Stomach (tissue), 9 donors: ENCODE data around the gene SARS1. TPM values are rescaled to one million over a fixed set of nuclear protein-coding genes. Genes with fewer than 3 reads are reported as not detected.
A peak's percentile ranks its signal among the peaks of the same experiment; 100 is the strongest.

Experiments used
- DNase-seq, 2 donors: peaks; one replicate each; pipeline versions ENCODE4 v3.0.0 to v3.0.0-alpha.2; 2013 to 2019
- H3K27ac ChIP-seq, 5 donors: fragments of 200-600 bp in 4 of 5; sonication (generic) in 4 of 5; one replicate each; pipeline ENCODE4 v1.5.1; 2013 to 2019; ENCODE audit warnings: mild to moderate bottlenecking in 1 of 5, moderate library complexity in 1 of 5
- H3K27me3 ChIP-seq, 3 donors: fragments of 200-600 bp; sonication (generic); one replicate each; pipeline ENCODE4 v1.5.1; 2017 to 2019; ENCODE audit warnings: mixed run types in 1 of 3
- H3K36me3 ChIP-seq, 4 donors: fragments of 200-600 bp; sonication (generic); 1 replicate in 3 of 4; 2 replicates in 1 of 4; pipeline ENCODE4 v1.5.1; 2016 to 2019
- H3K4me1 ChIP-seq, 4 donors: fragments of 200-600 bp; sonication (generic); one replicate each; pipeline ENCODE4 v1.5.1; 2016 to 2019
- H3K4me3 ChIP-seq, 4 donors: fragments of 200-600 bp; sonication (generic) in 3 of 4; one replicate each; pipeline ENCODE4 v1.5.1; 2016 to 2019; ENCODE audit warnings: mild to moderate bottlenecking in 1 of 4
- H3K9me3 ChIP-seq, 4 donors: fragments of 200-600 bp; sonication (generic); one replicate each; pipeline ENCODE4 v1.5.1; 2016 to 2019
- CTCF ChIP-seq, 7 experiments: fragments of 450-650 bp in 4 of 7; fragments of 200-600 bp in 3 of 7; sonication (generic) in 3 of 7; IDR thresholded peaks; one replicate each; pipeline ENCODE4 v1.5.1; 2016 to 2019; ENCODE audit warnings: antibody characterized with exemption in 7 of 7, control low read depth in 2 of 7, mild to moderate bottlenecking in 1 of 7
- EP300 ChIP-seq: sonication (generic); formaldehyde crosslinking; IDR thresholded peaks from one replicate; pipeline ENCODE4 v1.6.1; 2017; ENCODE audit warnings: antibody characterized with exemption
- POLR2A ChIP-seq, 4 donors: fragments of 450-650 bp; IDR thresholded peaks; one replicate each; pipeline ENCODE4 v1.6.1; 2016; ENCODE audit warnings: antibody characterized with exemption in 4 of 4, control low read depth in 2 of 4, mild to moderate bottlenecking in 1 of 4, moderate library complexity in 1 of 4
- POLR2AphosphoS5 ChIP-seq, 3 donors: sonication (generic); formaldehyde crosslinking; IDR thresholded peaks; one replicate each; pipeline ENCODE4 v1.6.1; 2016; ENCODE audit warnings: antibody characterized with exemption in 3 of 3
- WGBS, 5 donors: extraction: QIAGEN DNeasy Blood & Tissue Kit in 3 of 5; methylation state at CpG; one replicate each; pipeline versions ENCODE4 v1.1.5 to v1.1.7; 2013 to 2018; 5-methylcytosine and 5-hydroxymethylcytosine counted together
- intact Hi-C: fragments of 100-400 bp; cut with DNase I; formaldehyde crosslinking; loops from one replicate; pipeline ENCODE4 v1.15.1; 2023; ENCODE audit warnings: low total_unique reads
- polyA plus RNA-seq, 3 donors: library from polyadenylated mRNA; stranded (reverse); fragments of 200-250 nt; gene quantifications; one replicate each; pipeline ENCODE4 v1.2.3, GENCODE V29; 2013
- total RNA-seq, 5 donors: library from RNA; depleted of rRNA; stranded (reverse); fragments of >200 nt; gene quantifications; one replicate each; pipeline versions ENCODE4 v1.1.0 to v1.2.3, GENCODE V29; 2014 to 2016
- donor health status: healthy with polysubstance abuse.
- donor health status: Bipolar disorder and iron deficiency.
- donor health status: healthy.

The SARS1 gene
- total and polyA plus RNA-seq, 8 donors = 80.8 to 232 (median 110) TPM

GRCh38 chr1:109210058-109210457 lies 3.7 kb upstream of the SARS1 start:
- H3K27ac ChIP-seq = no peak overlapping the region
- no peak for DNase-seq

GRCh38 chr1:109213345-109213823 lies 334 bp upstream of the SARS1 start:
- H3K4me3 ChIP-seq = peak overlapping the region; percentile 80 to 96 (median 86)
- 25 to 42% (median 28%) methylated on average over 7 to 10 of the region's 10 CpGs for WGBS, 5 donors
- peak overlapping the region; percentile 77 to 96 (median 93) for H3K27ac ChIP-seq
- TF ChIP-seq CTCF (IDR thresholded peaks at IDR 0.05) = no peak
- TF ChIP-seq EP300 = peak; percentile 11
- peaks cover 21 to 52% (median 41%) of the 10 kb centered on the region in 4 donors for H3K4me1 ChIP-seq
- no peaks in the 10 kb centered on the region for H3K9me3 ChIP-seq
- no peaks in the 10 kb centered on the region for H3K27me3 ChIP-seq
- intact Hi-C loops = no loop called here
- DNase-seq = no peak
- H3K36me3 ChIP-seq = peaks cover 0 to 3% (median 0%) of the 10 kb centered on the region in 4 donors

More at GRCh38 chr1:109210058-109210457, 3.7 kb upstream of the SARS1 start:
- Histone ChIP-seq H3K36me3 (peaks cover 0 to 7% (median 0%) of the 10 kb centered on the region in 4 donors), H3K4me3 (no peak overlapping the region), H3K4me1 (peaks cover 6 to 23% (median 15%) of the 10 kb centered on the region in 4 donors), H3K9me3 (no peaks in the 10 kb centered on the region), H3K27me3 (no peaks in the 10 kb centered on the region)
- intact Hi-C loops = no loop called here
- TF ChIP-seq EP300 (no peak), CTCF (IDR thresholded peaks at IDR 0.05) (no peak), POLR2A (IDR thresholded peaks at IDR 0.05) (no peak), POLR2AphosphoS5 (IDR thresholded peaks at IDR 0.05) (no peak)
- WGBS, 5 donors = 71 to 84% (median 82%) methylated on average over 8 of the region's 8 CpGs

- intact Hi-C loops = no loop called here
- Histone ChIP-seq H3K27me3 (no peaks in the 10 kb centered on the region), H3K4me1 (peaks cover 19 to 46% (median 36%) of the 10 kb centered on the region in 4 donors), H3K4me3 (peak overlapping the region; percentile 80 to 96 (median 86)), H3K27ac (peak overlapping the region; percentile 90 to 96 (median 94)), H3K9me3 (no peaks in the 10 kb centered on the region), H3K36me3 (peaks cover 0 to 3% (median 0%) of the 10 kb centered on the region in 4 donors)
- TF ChIP-seq POLR2AphosphoS5 (IDR thresholded peaks at IDR 0.05) = peak in 2 of 3 donors; percentile 30 to 50
- TF ChIP-seq CTCF (IDR thresholded peaks at IDR 0.05) = no peak
- peak; percentile 40 to 74 for DNase-seq
- WGBS, 5 donors = 8 to 13% (median 10%) methylated on average over 13 of the region's 13 CpGs
These were observed 1.2 kb downstream of the SARS1 start for GRCh38 chr1:109214695-109215623.

- peaks cover 19 to 52% (median 37%) of the 10 kb centered on the region in 4 donors for H3K4me1 ChIP-seq
- no peak for DNase-seq
- intact Hi-C loops = no loop called here
- 76 to 89% (median 85%) methylated on average over 4 of the region's 4 CpGs for WGBS, 5 donors
- H3K36me3 ChIP-seq = peaks cover 0 to 6% (median 5%) of the 10 kb centered on the region in 4 donors
- H3K27me3 ChIP-seq = no peaks in the 10 kb centered on the region
- H3K27ac ChIP-seq = peak overlapping the region in 2 of 5 donors; percentile 30 to 93
- H3K9me3 ChIP-seq = no peaks in the 10 kb centered on the region
- TF ChIP-seq POLR2AphosphoS5 (IDR thresholded peaks at IDR 0.05) (no peak), CTCF (IDR thresholded peaks at IDR 0.05) (no peak), POLR2A (IDR thresholded peaks at IDR 0.05) (no peak), EP300 (no peak)
- H3K4me3 ChIP-seq = no peak overlapping the region
These were observed 2.9 kb downstream of the SARS1 start for GRCh38 chr1:109216662-109217061.
